Inferior parietal cortex (tissue), 1 donor: ENCODE data around the gene CABLES1.

Source experiments
- DNase-seq: peaks from one replicate; pipeline ENCODE4 v3.0.0-alpha.2; 2016; ENCODE audit errors: extremely low spot score

Gene CABLES1

GRCh38 chr18:23223641-23224040 lies 88.4 kb downstream of the CABLES1 start:
- DNase-seq, result no peak

GRCh38 chr18:23225503-23225902 lies 90.2 kb downstream of the CABLES1 start:
- DNase-seq, result no peak

GRCh38 chr18:23226391-23226790 lies 91.1 kb downstream of the CABLES1 start:
- no peak for DNase-seq

GRCh38 chr18:23226930-23227725 lies 91.8 kb downstream of the CABLES1 start:
- DNase-seq, result no peak

GRCh38 chr18:23227726-23228070 lies 92.4 kb downstream of the CABLES1 start:
- no peak for DNase-seq

- no peak for DNase-seq
Observed at GRCh38 chr18:23228102-23229061, 93.1 kb downstream of the CABLES1 start.

- no peak for DNase-seq
Observed at GRCh38 chr18:23229472-23229871, 94.2 kb downstream of the CABLES1 start.

- DNase-seq, result no peak
Observed at GRCh38 chr18:23230686-23231085, 95.4 kb downstream of the CABLES1 start.

GRCh38 chr18:23231340-23232021 lies 96.2 kb downstream of the CABLES1 start:
- DNase-seq, result no peak

- DNase-seq, result no peak
Observed at GRCh38 chr18:23232331-23232730, 97.0 kb downstream of the CABLES1 start.

GRCh38 chr18:23234619-23235018 lies 99.3 kb downstream of the CABLES1 start:
- no peak for DNase-seq

GRCh38 chr18:23235336-23235735 lies 100.1 kb downstream of the CABLES1 start:
- no peak for DNase-seq

- no peak for DNase-seq
Observed at GRCh38 chr18:23235860-23236259, 100.6 kb downstream of the CABLES1 start.

GRCh38 chr18:23236876-23237468 lies 101.7 kb downstream of the CABLES1 start:
- DNase-seq, result no peak

GRCh38 chr18:23237524-23238151 lies 102.4 kb downstream of the CABLES1 start:
- no peak for DNase-seq

GRCh38 chr18:23238152-23238531 lies 102.9 kb downstream of the CABLES1 start:
- peak; percentile 47 for DNase-seq

GRCh38 chr18:23238651-23239349 lies 103.5 kb downstream of the CABLES1 start:
- DNase-seq, result no peak

GRCh38 chr18:23239350-23239692 lies 104.0 kb downstream of the CABLES1 start:
- DNase-seq, result no peak

- no peak for DNase-seq
Observed at GRCh38 chr18:23239885-23240608, 104.8 kb downstream of the CABLES1 start.

- no peak for DNase-seq
Observed at GRCh38 chr18:23240609-23240930, 105.3 kb downstream of the CABLES1 start.
